MM.1S (cell line): ENCODE data around the gene PRTG.
A peak's percentile ranks its signal among the peaks of the same experiment; 100 is the strongest.

Experiments
- DNase-seq: peaks from one replicate; pipeline ENCODE4 v3.0.0-alpha.2; 2015
- H2AFZ ChIP-seq: fragments of 300-600 bp; sonication (generic); 2 replicates; pipeline ENCODE4 v1.6.0; 2016; ENCODE audit warnings: antibody characterized with exemption, low read length
- H3F3A ChIP-seq: fragments of 300-600 bp; sonication (generic); 2 replicates; pipeline ENCODE4 v1.6.1; 2016; ENCODE audit warnings: mild to moderate bottlenecking, antibody characterized with exemption, low read length, moderate library complexity, mixed read lengths; ENCODE audit not compliant: insufficient read depth
- H3K27ac ChIP-seq: fragments of 300-600 bp; sonication (generic); 2 replicates; pipeline ENCODE4 v1.5.1; 2016; ENCODE audit warnings: mild to moderate bottlenecking, low read length
- H3K27me3 ChIP-seq: fragments of 300-600 bp; sonication (generic); replicated peaks from 2 replicates; pipeline ENCODE4 v1.6.0; 2016; ENCODE audit warnings: low read length; ENCODE audit not compliant: insufficient read depth
- H3K36me3 ChIP-seq: fragments of 300-600 bp; sonication (generic); replicated peaks from 2 replicates; pipeline ENCODE4 v1.6.1; 2016; ENCODE audit warnings: mild to moderate bottlenecking, low read length, mixed read lengths; ENCODE audit not compliant: insufficient read depth
- H3K4me1 ChIP-seq: fragments of 300-600 bp; sonication (generic); 2 replicates; pipeline ENCODE4 v1.6.1; 2016; ENCODE audit warnings: low read length, mixed read lengths
- H3K4me2 ChIP-seq: fragments of 300-600 bp; sonication (generic); 2 replicates; pipeline ENCODE4 v1.6.0; 2016; ENCODE audit warnings: low read depth, low read length
- H3K4me3 ChIP-seq: fragments of 300-600 bp; sonication (generic); 2 replicates; pipeline ENCODE4 v1.5.1; 2016; ENCODE audit warnings: low read length, mixed read lengths
- H3K79me2 ChIP-seq: fragments of 300-600 bp; sonication (generic); 2 replicates; pipeline ENCODE4 v1.6.1; 2016; ENCODE audit warnings: mixed run types, low read length, mixed read lengths
- H3K9ac ChIP-seq: fragments of 300-600 bp; sonication (generic); 2 replicates; pipeline ENCODE4 v1.6.1; 2016; ENCODE audit warnings: low read length, mixed read lengths
- H3K9me2 ChIP-seq: fragments of 300-600 bp; sonication (generic); replicated peaks from 2 replicates; pipeline ENCODE4 v1.6.1; 2016; ENCODE audit warnings: mild to moderate bottlenecking, low read length, mixed read lengths; ENCODE audit not compliant: insufficient read depth
- H3K9me3 ChIP-seq: fragments of 300-600 bp; sonication (generic); replicated peaks from 2 replicates; pipeline ENCODE4 v1.6.1; 2016; ENCODE audit warnings: mild to moderate bottlenecking, low read length, mixed read lengths; ENCODE audit not compliant: insufficient read depth
- H4K20me1 ChIP-seq: fragments of 300-600 bp; sonication (generic); 2 replicates; pipeline ENCODE4 v1.6.1; 2016; ENCODE audit warnings: mild to moderate bottlenecking, low read length, moderate library complexity, mixed read lengths; ENCODE audit not compliant: insufficient read depth
- CTCF ChIP-seq: fragments of 300-600 bp; sonication (generic); IDR thresholded peaks from 2 replicates; pipeline ENCODE4 v1.5.1; 2016; ENCODE audit warnings: antibody characterized with exemption, low read length, mixed read lengths
- EZH2 ChIP-seq: fragments of 300-600 bp; sonication (generic); optimal IDR thresholded peaks from 2 replicates; pipeline ENCODE3; 2017; ENCODE audit warnings: low read depth, mild to moderate bottlenecking, antibody characterized with exemption, low read length, mixed read lengths
- EZH2phosphoT487 ChIP-seq: fragments of 300-600 bp; sonication (generic); IDR thresholded peaks from 2 replicates; pipeline ENCODE4 v1.6.1; 2018; ENCODE audit warnings: antibody characterized with exemption, low read length

The PRTG gene

GRCh38 chr15:55750706-55751105, 7.8 kb upstream of the PRTG start:
- H3K9ac ChIP-seq: no peak overlapping the region
- H3K4me1 ChIP-seq: no peaks in the 10 kb centered on the region
- H3K9me2 ChIP-seq: no peaks in the 10 kb centered on the region

GRCh38 chr15:55743729-55744655, 1.0 kb upstream of the PRTG start:
- Histone ChIP-seq H3K9me2 (no peaks in the 10 kb centered on the region), H3K9me3 (no peaks in the 10 kb centered on the region), H3K79me2 (no peaks in the 10 kb centered on the region), H3F3A (no peaks in the 10 kb centered on the region), H3K4me3 (no peak overlapping the region), H4K20me1 (no peaks in the 10 kb centered on the region), H3K4me2 (no peak overlapping the region), H3K27me3 (peaks cover 12% of the 10 kb centered on the region; the same call in 1 of the 2 replicates), H3K36me3 (no peaks in the 10 kb centered on the region), H2AFZ (no peak overlapping the region), H3K9ac (no peak overlapping the region), H3K4me1 (0 out of 2 replicates have a peak, but pooled peaks cover 5% of the 10 kb centered on the region), H3K27ac (no peak overlapping the region)
- DNase-seq: no peak
- no peak for TF ChIP-seq EZH2
- no peak for TF ChIP-seq EZH2phosphoT487
- no peak for TF ChIP-seq CTCF

More at GRCh38 chr15:55750706-55751105, 7.8 kb upstream of the PRTG start:
- no peak overlapping the region for H2AFZ ChIP-seq
- H3K36me3 ChIP-seq: no peaks in the 10 kb centered on the region
- H3K27me3 ChIP-seq: no peaks in the 10 kb centered on the region
- H3F3A ChIP-seq: no peaks in the 10 kb centered on the region
- no peak overlapping the region for H3K4me3 ChIP-seq
- H4K20me1 ChIP-seq: no peaks in the 10 kb centered on the region
- no peaks in the 10 kb centered on the region for H3K79me2 ChIP-seq
- no peak overlapping the region for H3K27ac ChIP-seq
- no peak for TF ChIP-seq CTCF
- no peaks in the 10 kb centered on the region for H3K9me3 ChIP-seq
- DNase-seq: no peak
- H3K4me2 ChIP-seq: no peak overlapping the region

GRCh38 chr15:55742498-55742926, 440 bp downstream of the PRTG start:
- no peak overlapping the region for H3K27ac ChIP-seq
- no peaks in the 10 kb centered on the region for H3K79me2 ChIP-seq
- H4K20me1 ChIP-seq: no peaks in the 10 kb centered on the region
- no peaks in the 10 kb centered on the region for H3K36me3 ChIP-seq
- H3K4me2 ChIP-seq: peak overlapping the region; percentile 100
- TF ChIP-seq EZH2phosphoT487 (no peak), CTCF (no peak), EZH2 (no peak)
- H3K9me2 ChIP-seq: no peaks in the 10 kb centered on the region
- peaks cover 12% of the 10 kb centered on the region; the same call in 1 of the 2 replicates for H3K27me3 ChIP-seq
- peak overlapping the region; percentile 97 for H2AFZ ChIP-seq
- peak overlapping the region; percentile 25; the same call in 1 of the 2 replicates for H3K9ac ChIP-seq
- H3K4me3 ChIP-seq: peak overlapping the region; percentile 75
- no peak for DNase-seq
- 0 out of 2 replicates have a peak, but pooled peaks cover 5% of the 10 kb centered on the region for H3K4me1 ChIP-seq
- H3K9me3 ChIP-seq: no peaks in the 10 kb centered on the region
- H3F3A ChIP-seq: no peaks in the 10 kb centered on the region
